Calu3 (cell line): Measurements from ENCODE around the gene LOXL1. TPM values are rescaled to one million over a fixed set of nuclear protein-coding genes. Genes with fewer than 3 reads are reported as not detected.
A peak's percentile ranks its signal among the peaks of the same experiment; 100 is the strongest.

Experiments used
- BruUV-seq: library from RNA; stranded (reverse); fragments of 400-500 nt; replicated peaks from 2 replicates; lab custom pipeline; 2021; lab: Mats Ljungman, UMichigan
- CTCF ChIA-PET: fragments of 300-600 bp; sonication (Branson Sonifier 250); formaldehyde crosslinking; loops from one replicate; lab custom pipeline; 2022; ENCODE audit warnings: antibody characterized with exemption; lab: Charles Lee
- DNase-seq: peaks from one replicate; pipeline ENCODE4 v3.0.0; 2022
- H3K27ac Mint-ChIP-seq: one replicate; pipeline ENCODE4 v1.8.0; 2022; ENCODE audit warnings: mixed read lengths; ENCODE audit not compliant: unreplicated experiment
- H3K27me3 Mint-ChIP-seq: one replicate; pipeline ENCODE4 v1.8.0; 2022; ENCODE audit warnings: mixed read lengths; ENCODE audit not compliant: unreplicated experiment
- H3K36me3 Mint-ChIP-seq: one replicate; pipeline ENCODE4 v1.8.0; 2022; ENCODE audit warnings: mild to moderate bottlenecking, moderate library complexity, mixed read lengths; ENCODE audit not compliant: insufficient read depth, unreplicated experiment
- H3K4me1 Mint-ChIP-seq: one replicate; pipeline ENCODE4 v1.8.0; 2022; ENCODE audit warnings: mild to moderate bottlenecking, low read depth, mixed read lengths; ENCODE audit not compliant: unreplicated experiment
- H3K4me3 Mint-ChIP-seq: one replicate; pipeline ENCODE4 v1.8.0; 2022; ENCODE audit warnings: mild to moderate bottlenecking, low read depth, moderate library complexity, mixed read lengths; ENCODE audit not compliant: unreplicated experiment
- H3K9me3 Mint-ChIP-seq: one replicate; pipeline ENCODE4 v1.8.0; 2022; ENCODE audit warnings: low read depth, mixed read lengths; ENCODE audit not compliant: unreplicated experiment
- CTCF ChIP-seq: fragments of 200-600 bp; IDR thresholded peaks from one replicate; pipeline ENCODE4 v1.8.0; 2022; ENCODE audit warnings: antibody characterized with exemption; ENCODE audit not compliant: unreplicated experiment
- intact Hi-C: fragments of 100-400 bp; cut with micrococcal nuclease; formaldehyde crosslinking; loops from one replicate; pipeline ENCODE4 v1.10.0; 2022; ENCODE audit not compliant: unreplicated experiment
- total RNA-seq: library from RNA; stranded (reverse); gene quantifications from 2 replicates; pipeline ENCODE4 v1.2.3, GENCODE V29; 2022

Gene LOXL1
- total RNA-seq, 1 experiment from 2014 or later: 2.1 TPM

- Mint-ChIP-seq H3K4me3 (no peak overlapping the region), H3K27me3 (no peaks in the 10 kb centered on the region), H3K36me3 (no peaks in the 10 kb centered on the region), H3K9me3 (no peaks in the 10 kb centered on the region), H3K27ac (no peak overlapping the region), H3K4me1 (peaks cover 11% of the 10 kb centered on the region)
- CTCF ChIA-PET: no interaction called here
- no peak for DNase-seq
- TF ChIP-seq CTCF: no peak
- BruUV-seq: no TSS peak
- intact Hi-C loops: no loop called here
Observed at GRCh38 chr15:73949496-73949895, 23.2 kb downstream of the LOXL1 start.

GRCh38 chr15:73950479-73950830 lies 24.2 kb downstream of the LOXL1 start:
- intact Hi-C loops: no loop called here
- peaks cover 11% of the 10 kb centered on the region for H3K4me1 Mint-ChIP-seq
- H3K27ac Mint-ChIP-seq: no peak overlapping the region
- no peak overlapping the region for H3K4me3 Mint-ChIP-seq
- DNase-seq: no peak
- H3K9me3 Mint-ChIP-seq: no peaks in the 10 kb centered on the region
- H3K36me3 Mint-ChIP-seq: no peaks in the 10 kb centered on the region
- CTCF ChIA-PET: interaction anchor here (0.7 to 1.8 kb wide), 14 partner anchors 11 to 372 kb away, joined by 3 to 52 read pairs (median 6); partner anchors contain the start of gene PML
- no TSS peak for BruUV-seq
- H3K27me3 Mint-ChIP-seq: no peaks in the 10 kb centered on the region
- TF ChIP-seq CTCF: no peak

DNA sequence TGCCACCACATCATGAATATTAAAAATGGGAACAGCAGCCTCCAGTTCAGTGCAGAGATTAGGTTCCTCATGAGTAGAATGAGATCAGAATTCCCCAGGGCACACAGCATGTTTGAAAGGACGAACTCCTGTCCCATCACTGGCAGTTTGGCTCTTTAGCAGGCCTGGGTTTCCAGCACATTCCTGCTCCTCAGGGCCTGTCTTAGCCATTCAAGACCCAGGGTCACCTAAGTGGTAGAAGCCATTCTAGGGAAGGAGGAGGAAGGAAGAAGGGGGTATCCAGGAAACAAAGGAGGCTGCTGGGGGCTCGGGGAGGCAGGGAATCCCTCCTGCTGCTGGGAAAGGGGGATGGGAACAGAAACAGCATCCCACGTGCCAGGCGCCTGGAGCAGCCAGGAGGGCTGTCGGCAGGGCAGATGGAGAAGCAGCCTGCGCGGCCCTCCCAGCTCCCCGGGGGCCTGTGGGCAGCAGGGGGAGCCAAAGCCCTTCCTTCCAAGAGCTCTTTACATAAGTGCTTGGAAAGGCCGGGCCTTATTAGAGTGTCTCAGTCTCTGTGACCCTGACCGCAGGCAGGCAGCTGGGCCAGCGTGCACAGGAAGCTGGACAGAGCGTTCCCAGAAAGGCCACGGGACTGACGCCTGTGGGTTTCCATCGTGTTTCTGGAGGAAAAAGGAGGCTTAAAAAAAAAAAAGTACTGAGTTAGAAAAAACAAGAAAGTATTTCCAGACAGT lies 24.7 kb downstream of the LOXL1 start:
- Mint-ChIP-seq H3K27ac (peak overlapping the region; percentile 52), H3K27me3 (no peaks in the 10 kb centered on the region)

DNA sequence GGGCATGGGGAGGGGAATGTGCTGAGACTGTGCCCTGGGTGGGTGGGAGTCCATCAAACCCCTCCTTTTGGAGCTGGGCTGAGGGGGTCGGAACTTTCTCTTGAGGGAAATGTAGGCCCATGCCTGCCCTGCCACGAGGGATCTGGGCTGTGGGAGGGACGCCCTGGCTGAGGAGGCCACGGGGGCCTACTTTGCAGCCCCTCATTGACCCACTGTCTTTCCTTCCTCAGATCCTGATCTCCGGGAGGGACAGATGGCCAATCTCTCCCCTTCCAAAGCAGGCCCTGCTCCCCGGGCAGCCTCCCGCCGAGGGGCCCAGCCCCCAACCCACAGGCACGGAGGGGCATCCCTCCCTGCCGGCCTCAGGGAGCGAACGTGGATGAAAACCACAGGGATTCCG lies 25.3 kb downstream of the LOXL1 start:
- peak overlapping the region; percentile 52 for H3K27ac Mint-ChIP-seq
- no peak overlapping the region for H3K4me3 Mint-ChIP-seq
- CTCF ChIA-PET: interaction anchor here (0.5 to 1.8 kb wide), 16 partner anchors 10 to 508 kb away, joined by 3 to 52 read pairs (median 5); no protein-coding TSS in a partner anchor
- no TSS peak for BruUV-seq
- TF ChIP-seq CTCF: no peak
- peaks cover 18% of the 10 kb centered on the region for H3K4me1 Mint-ChIP-seq
- no peaks in the 10 kb centered on the region for H3K9me3 Mint-ChIP-seq
- peaks cover 3% of the 10 kb centered on the region for H3K36me3 Mint-ChIP-seq
- H3K27me3 Mint-ChIP-seq: no peaks in the 10 kb centered on the region
- DNase-seq: no peak
- intact Hi-C loops: no loop called here

More for the DNA sequence above, 24.7 kb downstream of the LOXL1 start:
- CTCF ChIA-PET: interaction anchor here (0.5 to 1.8 kb wide), 18 partner anchors 10 to 509 kb away, joined by 3 to 52 read pairs (median 5); partner anchors contain the start of gene PML
- Mint-ChIP-seq H3K4me1 (peaks cover 12% of the 10 kb centered on the region), H3K9me3 (no peaks in the 10 kb centered on the region), H3K36me3 (no peaks in the 10 kb centered on the region), H3K4me3 (no peak overlapping the region)
- intact Hi-C loops: no loop called here
- TF ChIP-seq CTCF: peak; percentile 79
- no TSS peak for BruUV-seq
- peak; percentile 93 for DNase-seq
